AML-193 (cell line): Measurements from ENCODE around the gene ING5.
"Not testable (repeated sequence)": the region's sequence is repeated elsewhere in the genome, so short reads cannot be mapped to it uniquely, and the experiment has no call there.

Experiments used
- DNase-seq, 2 experiments: peaks; one replicate each; lab custom pipeline; 2025; lab: John Stamatoyannopoulos, UW

Gene ING5

DNA sequence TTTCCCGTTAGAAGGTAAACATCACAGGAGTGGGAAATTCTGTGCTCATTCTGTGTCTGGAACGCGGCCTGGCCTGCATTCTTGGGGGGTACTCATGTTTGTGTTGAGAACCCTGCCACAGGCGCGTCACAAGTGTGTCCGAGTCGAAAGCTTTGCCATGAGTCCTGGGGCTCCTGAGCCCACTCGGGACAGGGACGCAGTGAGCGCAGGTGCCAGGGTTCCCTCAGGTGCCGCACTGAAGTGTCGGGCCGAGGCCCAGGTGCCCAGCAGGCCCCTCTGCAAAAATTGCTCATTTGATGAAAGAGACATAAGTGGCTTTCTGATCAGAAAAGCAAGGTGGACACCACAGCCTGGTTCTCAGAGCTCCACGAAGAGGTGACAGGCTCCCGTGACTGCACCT, 37.3 kb downstream of the ING5 start:
- no peak for DNase-seq

GRCh38 chr2:241739651-241740050, 37.8 kb downstream of the ING5 start:
- no peak for DNase-seq

GRCh38 chr2:241741016-241741415, 39.2 kb downstream of the ING5 start:
- peak; percentile 76 to 78 for DNase-seq

DNA sequence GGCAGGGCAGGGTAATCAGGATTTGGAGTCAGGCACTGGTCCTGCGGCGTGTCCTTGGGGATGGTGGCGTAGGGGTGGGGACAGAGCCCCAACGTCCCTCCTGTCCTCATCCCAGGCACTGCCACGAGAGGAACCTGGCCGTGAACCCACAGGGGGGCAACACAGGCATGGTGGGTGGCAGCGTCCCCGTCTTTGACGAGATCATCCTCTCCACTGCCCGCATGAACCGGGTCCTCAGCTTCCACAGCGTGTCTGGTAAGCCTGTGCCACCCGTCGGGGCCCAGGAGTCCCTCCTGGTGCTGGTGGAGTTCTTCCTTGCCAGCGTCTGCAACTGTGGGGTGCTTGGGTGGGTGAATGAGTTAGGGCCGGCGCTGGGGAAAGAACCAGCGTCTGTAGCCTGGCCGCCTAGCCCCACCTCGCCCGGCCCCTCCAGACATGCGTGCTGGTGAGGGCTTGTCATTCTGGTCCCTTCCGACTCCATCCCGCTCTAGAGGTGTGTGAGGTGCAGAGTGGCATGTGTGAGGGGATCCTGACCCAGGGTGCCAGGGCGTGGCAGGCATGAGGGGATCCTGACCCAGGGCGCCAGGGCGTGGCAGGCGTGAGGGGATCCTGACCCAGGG, 40.6 kb downstream of the ING5 start:
- no peak for DNase-seq

- DNase-seq, result not testable (repeated sequence)
Observed at GRCh38 chr2:241743008-241743407, 41.2 kb downstream of the ING5 start.

- DNase-seq, result no peak
Observed at GRCh38 chr2:241743620-241744019, 41.8 kb downstream of the ING5 start.

DNA sequence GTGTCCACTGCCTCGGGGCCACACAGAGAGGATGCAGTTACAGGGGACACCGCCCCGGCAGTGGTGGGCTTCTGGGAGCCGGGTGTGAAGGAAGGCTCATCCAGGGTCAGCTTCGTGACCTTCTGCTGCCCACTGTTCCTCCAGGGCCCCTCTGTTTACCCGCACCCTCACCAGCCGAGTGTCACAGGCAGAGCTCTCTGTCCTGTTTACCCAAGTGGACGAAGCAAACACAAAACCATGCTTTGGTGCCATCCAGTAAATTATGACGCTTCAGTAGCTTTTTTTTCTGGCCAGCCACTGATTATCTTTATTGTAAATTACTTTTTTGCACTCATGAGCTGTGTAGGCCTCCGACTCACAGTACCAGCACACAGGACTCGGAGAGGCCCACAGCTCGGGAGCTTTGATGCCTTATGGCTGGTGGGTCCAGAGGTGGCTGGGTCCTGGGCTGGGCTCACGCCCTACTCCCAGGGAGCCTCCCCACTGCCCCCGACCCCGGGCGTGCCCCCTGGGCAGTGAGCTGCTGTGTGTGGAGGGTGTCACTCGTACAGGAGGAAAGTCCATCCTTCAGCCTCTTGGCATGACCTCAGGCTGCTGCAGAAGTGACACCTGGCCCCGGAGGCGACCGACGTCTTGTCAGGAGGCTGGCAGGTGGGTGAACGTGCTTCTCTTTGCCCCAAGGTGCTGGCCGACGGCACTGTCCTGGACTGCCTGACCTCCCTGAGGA, 42.4 kb downstream of the ING5 start:
- no peak for DNase-seq

DNA sequence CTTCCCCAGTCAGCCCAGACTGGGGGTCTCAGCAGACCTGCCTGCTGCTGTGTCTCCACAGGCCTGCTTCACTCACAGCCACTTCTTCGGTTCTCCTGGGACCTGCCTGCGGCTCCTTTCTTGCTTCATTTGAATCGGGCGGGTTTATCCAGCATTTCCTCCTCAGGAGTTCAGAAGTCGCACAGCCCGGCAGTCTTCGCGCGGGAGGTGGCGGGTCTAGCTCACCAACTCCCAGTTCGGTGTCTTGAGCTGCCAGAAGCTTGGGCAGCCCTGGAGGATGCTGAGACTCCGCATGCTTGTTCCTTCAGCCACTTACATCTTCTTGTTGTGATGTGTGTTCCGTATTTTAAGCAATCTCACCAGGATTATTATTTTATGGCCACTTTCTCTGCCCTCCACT, 43.4 kb downstream of the ING5 start:
- DNase-seq, result no peak

DNA sequence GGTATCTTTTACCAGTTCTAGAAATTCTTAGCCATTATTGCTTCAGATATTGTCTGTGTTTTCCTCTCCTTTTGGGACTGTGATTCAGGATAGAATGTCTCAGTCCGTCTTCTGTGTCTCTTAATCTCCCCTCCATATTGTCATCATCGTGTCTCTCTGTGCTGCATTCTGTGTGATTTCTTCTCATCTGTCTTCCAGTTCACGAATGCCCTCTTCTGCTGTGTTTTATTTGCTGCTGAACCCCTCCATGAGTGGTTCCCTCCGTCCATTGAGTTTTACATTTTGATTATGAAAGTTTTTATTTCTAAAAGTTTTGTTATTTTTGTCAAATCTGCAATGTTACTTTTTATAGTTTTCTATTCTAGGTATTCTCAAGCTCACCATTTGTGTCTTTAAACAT, 44.2 kb downstream of the ING5 start:
- DNase-seq, result no peak

DNA sequence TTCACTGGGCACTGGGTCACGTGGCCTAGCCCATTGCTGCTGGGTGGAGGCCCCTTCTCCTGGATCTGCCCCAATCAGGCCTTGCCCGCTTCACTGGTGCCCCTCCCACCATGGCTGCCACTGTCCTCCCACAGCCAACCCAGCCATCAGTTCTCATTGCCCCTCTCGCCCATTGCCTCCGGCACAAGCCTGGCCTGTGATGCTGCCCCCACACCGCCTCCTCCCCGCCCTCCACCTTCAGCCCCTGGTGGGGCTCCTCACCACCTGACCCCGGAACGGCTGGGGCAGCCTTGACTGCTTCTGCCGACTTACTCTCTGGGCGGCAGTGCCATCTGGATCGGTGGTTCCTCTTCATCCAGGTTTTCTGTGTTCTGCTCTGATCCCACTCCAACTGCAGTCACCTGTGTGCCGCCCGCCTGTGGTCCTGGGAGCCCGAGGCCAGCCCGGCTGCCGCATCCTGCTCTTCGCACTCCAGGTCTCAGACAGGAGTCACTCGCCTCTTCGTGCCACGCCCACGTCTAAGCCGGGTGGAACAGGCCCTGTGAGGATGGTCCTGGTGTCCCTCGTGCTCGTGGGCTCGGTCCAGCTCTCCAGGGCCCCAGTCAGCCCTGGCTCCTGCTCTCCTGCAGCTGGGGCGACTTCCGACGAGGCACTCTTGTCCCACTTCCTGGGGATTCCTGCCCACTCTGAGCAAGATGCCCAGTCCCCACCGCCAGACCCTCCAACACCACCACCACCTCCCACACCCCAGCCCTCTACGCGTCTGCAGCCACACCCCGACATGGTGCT, 46.8 kb downstream of the ING5 start:
- DNase-seq, result no peak

- DNase-seq, result no peak
Observed at GRCh38 chr2:241750076-241750840, 48.4 kb downstream of the ING5 start.

GRCh38 chr2:241751152-241751551, 49.3 kb downstream of the ING5 start:
- no peak for DNase-seq

DNA sequence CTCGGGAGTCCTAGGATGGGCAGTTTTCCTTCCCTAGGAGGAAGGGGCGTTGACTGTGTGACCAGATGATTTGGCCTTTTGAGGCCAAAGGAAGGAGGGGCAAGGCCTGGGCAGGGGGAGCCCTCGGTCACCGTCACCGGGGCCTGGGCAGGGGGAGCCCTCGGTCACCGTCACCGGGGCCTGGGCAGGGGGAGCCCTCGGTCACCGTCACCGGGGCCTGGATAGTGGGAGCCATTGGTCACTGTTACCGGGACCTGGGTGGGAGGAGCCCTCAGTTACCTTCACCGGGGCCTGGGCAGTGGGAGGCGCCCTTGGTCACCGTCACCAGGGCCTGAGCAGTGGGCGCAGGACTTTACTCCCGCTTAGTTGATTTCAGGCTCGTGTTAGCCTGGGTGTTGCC, 49.9 kb downstream of the ING5 start:
- no peak for DNase-seq

DNA sequence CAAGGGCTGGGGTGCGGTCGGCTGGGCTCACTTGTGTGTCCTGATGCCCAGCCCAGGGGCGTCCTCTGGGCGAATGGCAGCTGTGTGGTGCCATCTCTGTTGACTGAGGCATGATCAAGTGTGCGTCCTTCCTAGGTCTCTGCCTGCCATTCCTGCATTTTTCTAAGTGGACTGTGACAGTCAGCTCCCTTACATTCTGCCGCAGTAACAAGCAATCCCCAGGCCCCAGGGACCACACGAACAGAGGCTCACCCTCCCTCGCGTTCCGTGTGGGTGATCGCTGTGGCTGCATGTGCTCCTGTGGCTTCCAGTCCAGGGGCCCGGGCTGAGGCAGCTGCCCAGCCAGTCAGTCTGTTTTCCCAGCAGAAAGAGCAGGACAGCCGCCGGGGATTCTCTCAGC, 50.4 kb downstream of the ING5 start:
- no peak for DNase-seq

DNA sequence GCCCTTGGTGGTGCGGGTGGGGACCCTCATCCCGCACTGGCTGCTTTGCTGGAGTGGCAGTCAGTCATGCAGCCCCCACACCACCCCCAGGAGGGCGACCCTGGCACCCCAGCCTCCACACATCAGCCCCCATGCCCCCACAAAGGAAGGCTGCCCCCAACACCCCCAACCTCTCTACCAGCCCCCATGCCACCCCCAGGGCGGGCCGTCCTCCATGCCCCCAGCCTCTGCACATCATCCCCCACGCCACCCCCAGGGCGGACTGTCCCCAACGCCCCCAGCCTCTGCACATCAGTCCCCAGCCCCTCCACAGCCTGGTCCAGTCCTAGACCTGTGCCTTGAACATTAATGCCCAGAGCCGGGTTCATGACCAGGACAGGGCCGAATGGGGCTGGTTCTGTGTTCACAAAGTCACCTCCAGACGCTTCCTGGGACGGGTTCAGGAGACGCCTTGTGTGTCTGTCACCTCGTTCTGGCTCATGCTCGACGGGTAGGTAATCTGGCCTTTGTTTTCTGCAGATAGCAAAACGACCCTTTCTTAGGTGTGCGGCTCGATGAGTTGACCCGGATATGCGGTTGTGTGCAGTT, 50.9 kb downstream of the ING5 start:
- no peak for DNase-seq

DNA sequence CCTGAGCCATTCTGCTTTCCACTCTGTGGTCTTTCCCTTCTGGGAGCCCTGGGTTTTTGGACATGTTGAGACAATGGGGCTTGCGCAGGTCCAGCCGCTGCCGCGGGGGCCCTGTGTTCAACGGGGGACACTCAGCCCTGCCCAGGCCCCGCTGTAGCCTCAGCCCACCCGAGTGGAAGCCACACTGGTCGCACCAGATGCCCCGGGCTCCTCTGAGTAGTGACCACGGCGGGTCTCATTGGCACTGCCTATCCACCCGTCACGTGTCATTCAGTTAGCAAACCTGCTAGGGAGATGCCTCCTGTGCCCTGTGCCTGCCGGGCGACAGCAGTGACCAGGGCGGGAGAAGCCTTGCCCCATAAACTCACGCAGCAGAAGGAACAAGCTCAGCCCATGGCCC, 51.7 kb downstream of the ING5 start:
- no peak for DNase-seq

DNA sequence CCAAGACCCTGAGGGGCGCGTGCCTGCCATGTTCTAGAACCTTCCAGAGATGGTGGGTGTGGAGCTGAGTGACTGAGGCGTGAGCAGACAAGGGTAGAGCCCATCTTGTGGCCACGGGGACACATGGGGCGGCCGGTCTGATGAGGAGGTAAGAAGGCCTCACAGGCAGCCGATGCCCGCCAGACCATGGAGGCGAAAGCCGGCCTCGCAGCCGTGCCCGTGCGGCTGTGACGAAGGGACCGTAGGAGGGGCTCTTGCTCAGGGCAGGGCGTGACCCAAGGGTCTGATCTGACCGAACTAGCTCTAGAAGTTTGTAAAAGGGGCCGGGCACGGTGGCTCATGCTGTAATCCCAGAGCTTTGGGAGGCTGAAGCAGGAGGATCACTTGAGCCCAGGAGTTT, 52.2 kb downstream of the ING5 start:
- no peak for DNase-seq

DNA sequence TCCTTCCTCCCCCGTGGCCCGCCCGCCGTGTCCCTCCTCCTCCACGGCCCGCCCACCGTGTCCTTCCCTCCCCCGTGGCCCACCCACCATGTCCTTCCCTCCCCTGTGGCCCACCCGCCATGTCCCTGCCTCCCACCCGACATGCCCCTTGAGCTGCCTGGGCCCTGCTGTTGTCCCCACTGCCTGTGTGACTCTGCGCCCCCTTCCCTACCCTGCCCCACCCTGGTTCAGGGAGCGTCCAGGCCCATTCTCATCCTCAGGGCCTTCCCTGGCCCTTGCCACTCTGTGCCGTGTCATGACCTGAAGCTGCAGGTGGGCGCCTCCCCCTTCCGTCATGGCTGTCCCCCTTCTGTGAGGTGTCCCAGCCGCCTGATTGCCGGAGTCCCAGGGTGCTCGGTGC, 53.3 kb downstream of the ING5 start:
- DNase-seq, result no peak

DNA sequence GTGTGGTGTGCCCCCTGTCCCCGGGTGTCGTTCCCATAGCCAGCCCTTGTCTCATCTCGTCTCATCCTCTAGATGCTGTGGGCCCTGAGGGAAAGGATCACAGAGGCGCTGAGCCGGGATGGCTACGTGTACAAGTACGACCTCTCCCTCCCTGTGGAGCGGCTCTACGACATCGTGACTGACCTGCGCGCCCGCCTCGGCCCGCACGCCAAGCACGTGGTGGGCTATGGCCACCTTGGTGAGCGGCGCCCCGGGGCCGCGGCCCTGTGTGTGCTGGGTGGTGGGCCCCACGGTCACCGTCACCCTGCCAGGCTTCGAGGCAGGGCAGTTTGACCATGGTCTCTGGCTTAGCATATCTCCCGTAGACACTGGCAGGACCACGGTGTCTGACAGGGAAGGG, 53.9 kb downstream of the ING5 start:
- no peak for DNase-seq

DNA sequence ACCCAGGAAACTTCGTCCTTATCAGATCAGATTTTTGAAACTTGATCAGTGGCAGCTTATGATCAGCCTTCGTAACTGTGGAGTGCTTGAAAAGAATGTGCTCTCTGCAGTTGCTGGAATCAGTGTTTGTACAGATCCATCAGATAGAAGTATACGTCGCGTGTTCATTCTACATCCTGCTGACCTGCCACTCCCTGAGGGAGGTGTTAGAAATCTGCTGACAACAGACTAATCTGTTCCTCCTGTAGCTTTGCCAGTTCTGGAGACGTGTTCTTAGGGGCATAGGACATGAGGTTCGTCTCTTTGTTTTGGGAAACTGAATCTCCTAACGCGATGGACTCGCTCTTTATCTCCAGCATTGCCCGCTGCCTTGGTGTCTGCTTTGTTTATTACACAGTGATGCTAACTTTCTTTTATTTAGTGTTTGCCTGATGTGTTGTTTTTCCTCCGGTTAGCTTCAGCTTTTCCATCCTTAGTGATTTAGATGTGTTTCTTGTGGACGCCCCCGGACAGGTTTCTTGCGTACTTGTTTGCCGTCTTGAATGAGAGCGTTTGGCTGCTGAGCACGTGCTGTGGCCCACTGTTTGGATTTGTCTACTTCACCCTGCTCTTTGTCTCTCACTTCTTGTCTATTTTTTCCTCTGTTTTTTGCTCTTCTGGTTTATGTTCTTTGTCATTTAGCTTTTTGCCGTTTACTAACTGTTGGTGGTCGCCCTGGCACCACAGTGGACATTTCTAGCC, 57.4 kb downstream of the ING5 start:
- no peak for DNase-seq

DNA sequence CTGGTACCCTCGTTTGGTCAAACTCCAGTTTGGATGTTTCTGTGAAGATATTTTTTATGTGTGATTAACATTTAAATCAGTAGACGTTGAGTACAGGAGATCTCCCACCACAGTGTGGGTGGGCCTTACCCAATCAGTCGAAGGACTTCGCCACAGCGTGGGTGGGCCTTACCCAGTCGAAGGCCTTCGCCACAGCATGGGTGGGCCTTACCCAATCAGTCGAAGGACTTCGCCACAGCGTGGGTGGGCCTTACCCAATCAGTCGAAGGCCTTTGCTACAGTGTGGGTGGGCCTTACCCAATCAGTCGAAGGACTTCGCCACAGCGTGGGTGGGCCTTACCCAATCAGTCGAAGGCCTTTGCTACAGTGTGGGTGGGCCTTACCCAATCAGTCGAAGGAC, 58.1 kb downstream of the ING5 start:
- DNase-seq, result not testable (repeated sequence)
